Measurements from ENCODE around the gene PNPO. TPM values are rescaled to one million over a fixed set of nuclear protein-coding genes. Genes with fewer than 3 reads are reported as not detected.

Gene PNPO
- total and polyA plus RNA-seq, 2 of the 13 experiments (the other 11 are each of a cell fraction or from before 2014, with no cell fraction given) = 47.9 to 63.3 TPM

DNA sequence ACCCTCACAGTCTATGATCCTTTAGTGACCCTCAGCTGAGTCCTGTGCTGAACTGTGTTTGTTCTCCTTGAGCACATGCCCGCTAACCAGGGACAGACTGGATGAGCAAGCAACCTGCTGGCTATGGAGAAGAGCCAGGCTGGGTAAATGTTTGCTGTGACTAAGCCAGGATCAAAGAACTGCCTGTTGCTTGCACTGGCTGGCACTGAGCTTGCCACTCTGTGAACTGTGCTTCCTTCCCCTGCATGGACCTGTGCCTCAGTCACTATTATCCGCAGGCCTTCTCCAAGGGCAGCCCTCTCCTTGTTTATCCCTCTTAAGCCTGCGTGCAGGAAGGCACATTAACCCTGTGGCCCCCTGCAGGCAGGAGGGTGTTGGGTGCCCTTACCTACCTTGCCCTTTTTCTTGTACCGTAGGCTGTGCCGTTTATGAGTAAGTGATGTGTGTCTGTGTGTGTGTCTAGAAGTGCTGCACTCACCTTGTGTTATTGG, 7.4 kb downstream of the PNPO start (continued):
- TF ChIP-seq CBX2 (IDR thresholded peaks at IDR 0.05; ENCODE audit: low read depth, low read length) (no peak), CBX2 (CRISPR knock-in tag; IDR thresholded peaks at IDR 0.05; ENCODE audit: low read depth) (no peak), EHMT2 (IDR thresholded peaks at IDR 0.05; ENCODE audit: borderline replicate concordance, low read depth, low read length) (no peak), AKAP8 (CRISPR knock-in tag; IDR thresholded peaks at IDR 0.05) (no peak), ZNF616 (CRISPR knock-in tag; IDR thresholded peaks at IDR 0.05; ENCODE audit: low read depth) (no peak), CHD2 (IDR thresholded peaks at IDR 0.05; ENCODE audit: low read depth, low read length) (no peak), STAT5B (CRISPR knock-in tag; IDR thresholded peaks at IDR 0.05) (no peak), ZFP37 (CRISPR knock-in tag; IDR thresholded peaks at IDR 0.05; ENCODE audit: borderline replicate concordance) (0 out of 2 replicates have a peak, but pooled peaks have one; percentile 92), ZNF234 (CRISPR knock-in tag; conservative IDR thresholded peaks at IDR 0.05) (no peak), ZBTB3 (CRISPR knock-in tag; IDR thresholded peaks at IDR 0.05; ENCODE audit: borderline replicate concordance, low read depth) (no peak), ZNF761 (CRISPR knock-in tag; conservative IDR thresholded peaks at IDR 0.05) (no peak; the same call in none of the 2 replicates), ZNF253 (CRISPR knock-in tag; IDR thresholded peaks at IDR 0.05; ENCODE audit: borderline replicate concordance) (no peak), ZNF296 (CRISPR knock-in tag; conservative IDR thresholded peaks at IDR 0.05) (no peak), ZNF713 (CRISPR knock-in tag; IDR thresholded peaks at IDR 0.05) (no peak), NFKB2 (CRISPR knock-in tag; IDR thresholded peaks at IDR 0.05; ENCODE audit: borderline replicate concordance) (no peak), MEF2D (CRISPR knock-in tag; IDR thresholded peaks at IDR 0.05) (no peak; the same call in 1 of the 2 replicates), MIXL1 (CRISPR knock-in tag; IDR thresholded peaks at IDR 0.05) (no peak; the same call in 1 of the 2 replicates), PAWR (CRISPR knock-in tag; IDR thresholded peaks at IDR 0.05; ENCODE audit: borderline replicate concordance) (no peak), MAF1 (CRISPR knock-in tag; IDR thresholded peaks at IDR 0.05; ENCODE audit: borderline replicate concordance) (no peak), HMG20A (CRISPR knock-in tag; IDR thresholded peaks at IDR 0.05; ENCODE audit: borderline replicate concordance) (peak; percentile 64)
- TF ChIP-seq, protein P1, sequence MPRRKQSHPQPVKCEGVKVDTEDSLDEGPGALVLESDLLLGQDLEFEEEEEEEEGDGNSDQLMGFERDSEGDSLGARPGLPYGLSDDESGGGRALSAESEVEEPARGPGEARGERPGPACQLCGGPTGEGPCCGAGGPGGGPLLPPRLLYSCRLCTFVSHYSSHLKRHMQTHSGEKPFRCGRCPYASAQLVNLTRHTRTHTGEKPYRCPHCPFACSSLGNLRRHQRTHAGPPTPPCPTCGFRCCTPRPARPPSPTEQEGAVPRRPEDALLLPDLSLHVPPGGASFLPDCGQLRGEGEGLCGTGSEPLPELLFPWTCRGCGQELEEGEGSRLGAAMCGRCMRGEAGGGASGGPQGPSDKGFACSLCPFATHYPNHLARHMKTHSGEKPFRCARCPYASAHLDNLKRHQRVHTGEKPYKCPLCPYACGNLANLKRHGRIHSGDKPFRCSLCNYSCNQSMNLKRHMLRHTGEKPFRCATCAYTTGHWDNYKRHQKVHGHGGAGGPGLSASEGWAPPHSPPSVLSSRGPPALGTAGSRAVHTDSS (CRISPR knock-in tag; conservative IDR thresholded peaks at IDR 0.05) = no peak
- TF ChIP-seq, protein P2, sequence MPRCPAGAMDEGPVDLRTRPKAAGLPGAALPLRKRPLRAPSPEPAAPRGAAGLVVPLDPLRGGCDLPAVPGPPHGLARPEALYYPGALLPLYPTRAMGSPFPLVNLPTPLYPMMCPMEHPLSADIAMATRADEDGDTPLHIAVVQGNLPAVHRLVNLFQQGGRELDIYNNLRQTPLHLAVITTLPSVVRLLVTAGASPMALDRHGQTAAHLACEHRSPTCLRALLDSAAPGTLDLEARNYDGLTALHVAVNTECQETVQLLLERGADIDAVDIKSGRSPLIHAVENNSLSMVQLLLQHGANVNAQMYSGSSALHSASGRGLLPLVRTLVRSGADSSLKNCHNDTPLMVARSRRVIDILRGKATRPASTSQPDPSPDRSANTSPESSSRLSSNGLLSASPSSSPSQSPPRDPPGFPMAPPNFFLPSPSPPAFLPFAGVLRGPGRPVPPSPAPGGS (CRISPR knock-in tag; IDR thresholded peaks at IDR 0.05) = no peak; the same call in 1 of the 2 replicates
- TF ChIP-seq, protein P3, sequence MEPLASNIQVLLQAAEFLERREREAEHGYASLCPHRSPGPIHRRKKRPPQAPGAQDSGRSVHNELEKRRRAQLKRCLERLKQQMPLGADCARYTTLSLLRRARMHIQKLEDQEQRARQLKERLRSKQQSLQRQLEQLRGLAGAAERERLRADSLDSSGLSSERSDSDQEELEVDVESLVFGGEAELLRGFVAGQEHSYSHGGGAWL (CRISPR knock-in tag; IDR thresholded peaks at IDR 0.05) = no peak
- TF ChIP-seq, protein P4, sequence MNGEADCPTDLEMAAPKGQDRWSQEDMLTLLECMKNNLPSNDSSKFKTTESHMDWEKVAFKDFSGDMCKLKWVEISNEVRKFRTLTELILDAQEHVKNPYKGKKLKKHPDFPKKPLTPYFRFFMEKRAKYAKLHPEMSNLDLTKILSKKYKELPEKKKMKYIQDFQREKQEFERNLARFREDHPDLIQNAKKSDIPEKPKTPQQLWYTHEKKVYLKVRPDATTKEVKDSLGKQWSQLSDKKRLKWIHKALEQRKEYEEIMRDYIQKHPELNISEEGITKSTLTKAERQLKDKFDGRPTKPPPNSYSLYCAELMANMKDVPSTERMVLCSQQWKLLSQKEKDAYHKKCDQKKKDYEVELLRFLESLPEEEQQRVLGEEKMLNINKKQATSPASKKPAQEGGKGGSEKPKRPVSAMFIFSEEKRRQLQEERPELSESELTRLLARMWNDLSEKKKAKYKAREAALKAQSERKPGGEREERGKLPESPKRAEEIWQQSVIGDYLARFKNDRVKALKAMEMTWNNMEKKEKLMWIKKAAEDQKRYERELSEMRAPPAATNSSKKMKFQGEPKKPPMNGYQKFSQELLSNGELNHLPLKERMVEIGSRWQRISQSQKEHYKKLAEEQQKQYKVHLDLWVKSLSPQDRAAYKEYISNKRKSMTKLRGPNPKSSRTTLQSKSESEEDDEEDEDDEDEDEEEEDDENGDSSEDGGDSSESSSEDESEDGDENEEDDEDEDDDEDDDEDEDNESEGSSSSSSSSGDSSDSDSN (CRISPR knock-in tag; IDR thresholded peaks at IDR 0.05) = no peak
